GM12875 (cell line): ENCODE measurements around the gene DOCK2.

Source experiments
- H3K4me3 ChIP-seq: one replicate; pipeline ENCODE4 v1.5.1; 2011; ENCODE audit warnings: low read depth, low read length, control low read depth
- TF ChIP-seq, protein P1 (sequence below): IDR thresholded peaks from 2 replicates; pipeline ENCODE4 v1.5.1; 2011; ENCODE audit warnings: low read depth, mild to moderate bottlenecking, control low read depth, inconsistent platforms, low read length, moderate library complexity, borderline replicate concordance; ENCODE audit not compliant: insufficient read depth

DOCK2 gene

DNA sequence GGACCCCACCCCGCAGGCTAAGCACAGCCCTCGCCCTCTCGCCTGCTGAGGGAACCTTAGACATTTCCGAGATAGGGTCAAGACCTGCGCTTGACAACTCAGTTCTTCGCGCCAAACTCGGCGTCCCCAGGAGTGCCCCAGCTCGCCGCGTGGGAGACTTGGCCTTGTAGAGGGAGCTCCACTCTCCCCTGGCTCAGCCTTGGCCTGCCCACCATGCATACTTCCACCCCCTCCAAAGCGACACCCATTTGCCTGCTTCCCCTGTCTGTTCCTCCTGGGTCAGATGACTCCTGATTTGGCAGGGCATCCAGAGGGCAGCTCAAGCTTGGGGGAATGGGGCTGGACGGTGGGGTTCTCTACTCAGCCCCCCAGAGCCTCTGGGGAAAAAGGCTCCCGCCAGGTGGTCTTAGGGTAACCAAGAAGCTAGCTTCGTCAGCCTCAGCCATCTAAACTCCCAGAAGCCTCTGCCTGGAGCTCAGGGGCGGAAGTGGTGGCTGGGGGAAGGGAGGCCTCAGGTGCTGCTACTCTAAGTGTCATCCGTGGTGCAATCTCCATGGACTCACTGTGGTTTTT is 560 bp downstream of the DOCK2 start:
- TF ChIP-seq, protein P1, sequence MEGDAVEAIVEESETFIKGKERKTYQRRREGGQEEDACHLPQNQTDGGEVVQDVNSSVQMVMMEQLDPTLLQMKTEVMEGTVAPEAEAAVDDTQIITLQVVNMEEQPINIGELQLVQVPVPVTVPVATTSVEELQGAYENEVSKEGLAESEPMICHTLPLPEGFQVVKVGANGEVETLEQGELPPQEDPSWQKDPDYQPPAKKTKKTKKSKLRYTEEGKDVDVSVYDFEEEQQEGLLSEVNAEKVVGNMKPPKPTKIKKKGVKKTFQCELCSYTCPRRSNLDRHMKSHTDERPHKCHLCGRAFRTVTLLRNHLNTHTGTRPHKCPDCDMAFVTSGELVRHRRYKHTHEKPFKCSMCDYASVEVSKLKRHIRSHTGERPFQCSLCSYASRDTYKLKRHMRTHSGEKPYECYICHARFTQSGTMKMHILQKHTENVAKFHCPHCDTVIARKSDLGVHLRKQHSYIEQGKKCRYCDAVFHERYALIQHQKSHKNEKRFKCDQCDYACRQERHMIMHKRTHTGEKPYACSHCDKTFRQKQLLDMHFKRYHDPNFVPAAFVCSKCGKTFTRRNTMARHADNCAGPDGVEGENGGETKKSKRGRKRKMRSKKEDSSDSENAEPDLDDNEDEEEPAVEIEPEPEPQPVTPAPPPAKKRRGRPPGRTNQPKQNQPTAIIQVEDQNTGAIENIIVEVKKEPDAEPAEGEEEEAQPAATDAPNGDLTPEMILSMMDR = no peak
- peak overlapping the region; percentile 88 for H3K4me3 ChIP-seq

DNA sequence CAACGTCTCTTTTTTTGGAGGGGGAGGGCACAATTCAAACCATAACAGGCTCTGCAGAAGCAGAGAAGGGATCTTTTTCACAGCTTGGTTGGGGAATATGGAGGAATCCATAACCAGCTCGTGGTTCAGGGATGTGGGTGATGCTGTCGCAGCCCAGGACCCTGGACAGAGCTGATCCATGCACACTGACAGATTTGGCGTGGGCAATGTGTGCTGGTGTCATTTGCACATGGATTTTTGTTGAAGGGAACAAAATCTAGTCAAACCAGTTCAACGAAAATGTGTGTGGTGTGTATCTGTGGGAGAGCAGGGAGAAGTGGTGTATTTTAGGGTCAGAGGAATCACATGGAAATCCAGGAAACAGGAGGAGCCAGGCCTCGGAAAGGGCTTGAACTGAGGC is 4.2 kb downstream of the DOCK2 start:
- no peak overlapping the region for H3K4me3 ChIP-seq
- TF ChIP-seq, protein P1 = no peak

DNA sequence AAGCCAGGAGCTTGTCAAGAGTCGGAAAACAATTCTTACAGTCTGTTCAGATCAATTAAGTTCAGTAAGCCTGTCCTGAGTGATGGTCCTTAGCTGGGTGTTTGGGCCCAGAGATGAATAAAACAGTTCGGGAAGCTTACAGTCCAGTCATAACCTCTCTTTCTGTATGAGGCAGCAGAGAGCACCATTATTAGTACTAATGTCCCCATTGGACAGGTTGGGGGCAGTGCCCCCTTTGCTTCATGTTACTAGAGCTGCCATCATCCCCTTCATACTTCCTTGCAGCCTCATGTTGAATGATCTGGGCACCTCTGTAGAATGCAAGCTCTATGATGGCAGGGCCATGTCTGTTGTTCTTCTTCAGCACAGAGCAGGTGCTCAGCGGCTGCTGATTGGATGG is 9.8 kb downstream of the DOCK2 start:
- TF ChIP-seq, protein P1 = no peak
- H3K4me3 ChIP-seq = no peak overlapping the region

DNA sequence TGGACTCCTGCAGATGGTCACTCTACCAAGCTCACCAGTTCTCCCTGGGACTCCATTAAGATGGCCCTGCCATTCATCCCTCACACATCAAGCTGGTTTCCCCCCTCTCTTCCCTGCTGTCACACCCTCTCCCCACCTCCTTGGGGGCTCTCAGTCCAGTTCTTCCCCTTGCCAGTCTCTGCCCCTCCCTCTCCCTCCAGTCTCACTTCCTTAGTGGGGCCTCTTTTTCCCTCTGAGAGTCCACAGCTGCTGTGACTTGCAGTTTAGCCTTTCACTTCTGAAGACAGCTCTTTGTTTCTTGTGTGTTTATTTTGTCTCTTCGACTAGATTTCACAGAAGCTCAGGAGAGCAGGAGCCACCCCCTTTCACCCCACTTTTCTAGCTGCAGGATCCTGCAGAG is 10.5 kb downstream of the DOCK2 start:
- no peak overlapping the region for H3K4me3 ChIP-seq
- TF ChIP-seq, protein P1 = no peak

DNA sequence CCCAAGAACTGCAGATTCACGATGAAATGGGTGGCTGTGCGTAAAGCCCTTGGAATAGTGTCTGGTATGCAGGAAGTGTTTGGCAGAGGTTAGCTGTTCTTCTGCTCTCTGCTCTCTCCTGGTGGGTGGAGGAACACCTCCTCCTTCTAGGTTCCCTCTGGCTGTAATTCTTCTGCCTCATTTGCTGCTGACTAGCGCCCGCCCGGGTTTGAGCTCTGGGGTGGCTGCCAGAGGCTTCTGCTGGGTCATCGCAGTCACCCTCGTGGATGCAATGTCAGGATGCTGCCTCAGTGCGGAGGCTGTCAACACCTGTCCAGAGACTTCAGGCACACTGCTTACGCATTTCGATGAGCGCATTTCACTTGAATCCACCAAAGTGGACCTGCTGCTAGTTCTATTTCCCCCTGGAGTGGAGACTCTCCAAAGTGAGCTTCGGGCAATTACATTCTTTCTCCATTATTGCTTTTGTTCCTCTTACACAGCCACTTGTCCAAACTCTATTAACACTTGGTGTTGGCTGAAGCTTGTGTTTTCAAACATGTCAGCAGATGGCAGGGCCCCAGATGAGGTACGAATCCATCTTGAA is 11.7 kb downstream of the DOCK2 start:
- TF ChIP-seq, protein P1 = no peak
- peak overlapping the region; percentile 1 for H3K4me3 ChIP-seq

DNA sequence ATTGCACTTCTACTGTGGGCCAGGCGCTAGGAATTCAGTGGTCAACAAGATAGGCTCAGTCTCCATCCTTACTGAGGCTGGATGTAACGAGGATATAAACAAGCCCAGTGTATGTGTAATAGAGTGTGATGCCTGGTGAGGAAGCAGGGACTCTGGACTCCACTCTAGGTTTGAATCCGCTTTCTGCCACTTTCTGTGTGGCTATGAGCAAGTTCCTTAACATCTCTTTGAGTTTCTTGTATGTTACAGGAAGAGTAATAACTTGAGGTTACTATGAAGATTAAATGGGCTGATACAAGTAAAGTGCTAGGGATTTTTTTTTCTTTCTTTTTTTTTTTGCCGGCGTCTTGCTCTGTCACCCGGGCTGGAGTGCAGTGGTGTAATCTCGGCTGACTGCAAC is 12.4 kb downstream of the DOCK2 start:
- no peak overlapping the region for H3K4me3 ChIP-seq
- TF ChIP-seq, protein P1 = no peak

DNA sequence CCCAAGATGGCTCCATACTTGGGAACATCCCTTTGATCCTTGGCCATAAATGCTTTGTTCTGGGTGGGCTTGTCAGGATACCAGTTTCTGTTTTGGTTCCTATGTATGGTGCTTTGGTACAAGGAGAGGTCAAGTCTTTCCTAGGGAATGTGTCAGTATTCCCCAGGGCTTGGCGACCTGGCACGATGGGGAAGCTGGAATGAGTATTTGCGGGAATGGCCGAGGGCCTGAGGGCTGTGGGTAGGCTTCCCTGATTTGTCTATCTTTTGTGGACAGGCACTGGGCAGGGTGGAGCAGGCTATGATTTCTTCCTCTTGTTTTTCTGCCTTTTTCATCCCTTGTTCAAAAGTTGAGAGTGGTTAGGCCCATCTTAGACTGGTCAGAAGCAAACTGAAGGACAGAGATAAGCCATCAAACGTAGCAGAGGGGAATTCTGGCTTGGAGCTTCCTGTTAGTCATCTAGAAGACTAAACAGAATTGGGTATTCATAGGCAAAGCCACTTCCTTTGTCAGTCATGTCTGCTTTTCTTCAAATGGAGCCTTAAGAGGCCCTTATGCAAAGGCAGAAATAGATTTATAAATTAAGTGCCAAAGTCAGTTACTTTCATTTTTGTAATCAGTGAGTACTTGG is 13.7 kb downstream of the DOCK2 start:
- no peak overlapping the region for H3K4me3 ChIP-seq
- TF ChIP-seq, protein P1 = no peak
